Endothelial cell of umbilical vein (primary cell): ENCODE measurements around the gene RAD52. TPM values are rescaled to one million over a fixed set of nuclear protein-coding genes. Genes with fewer than 3 reads are reported as not detected.

Experiments used
- BruUV-seq: library from RNA; stranded (reverse); fragments of 400-500 nt; replicated peaks from 2 replicates; lab custom pipeline; 2021; lab: Mats Ljungman, UMichigan
- CTCF ChIA-PET: fragments of 300-600, 350-600 bp; sonication (Branson Sonifier 250); formaldehyde crosslinking; loops from one replicate; lab custom pipeline; 2021; ENCODE audit warnings: antibody characterized with exemption, inconsistent platforms; lab: Charles Lee
- POLR2A ChIA-PET: fragments of 300-600, 350-600 bp; sonication (Branson Sonifier 250); formaldehyde crosslinking; loops from one replicate; lab custom pipeline; 2021; ENCODE audit warnings: antibody characterized with exemption, inconsistent platforms; lab: Charles Lee
- DNase-seq: peaks from one replicate; pipeline ENCODE4 v3.0.0-alpha.2; 2011; ENCODE audit warnings: low read depth, low spot score
- FAIRE-seq: peaks from 2 replicates; lab custom pipeline; 2011; peaks lifted over from hg19 to GRCh38; lab: Jason Lieb, UNC
- H2AFZ ChIP-seq: 2 replicates; pipeline ENCODE4 v1.6.0; 2012; ENCODE audit warnings: low read depth, low read length, control low read depth, inconsistent platforms
- H3K27ac ChIP-seq: 2 replicates; pipeline ENCODE4 v1.5.1; 2011; ENCODE audit warnings: low read depth, mild to moderate bottlenecking, control low read depth, low read length, moderate library complexity; ENCODE audit not compliant: insufficient read depth
- H3K27me3 ChIP-seq, 2 experiments: 2 replicates each; pipeline versions ENCODE4 v1.6.0 to v1.6.1; 2011; ENCODE audit warnings: low read length in 2 of 2, mixed read lengths in 1 of 2; ENCODE audit not compliant: control insufficient read depth in 2 of 2, insufficient read depth in 2 of 2
- H3K36me3 ChIP-seq, 2 experiments: 2 replicates in 1 of 2; 3 replicates in 1 of 2; pipeline ENCODE4 v1.5.1; 2011; ENCODE audit warnings: low read length in 2 of 2, mild to moderate bottlenecking in 1 of 2, moderate library complexity in 1 of 2; ENCODE audit not compliant: control insufficient read depth in 2 of 2, insufficient read depth in 2 of 2; ENCODE audit errors: extremely low read depth in 1 of 2
- H3K4me1 ChIP-seq: 3 replicates; pipeline ENCODE4 v1.5.1; 2011; ENCODE audit warnings: mild to moderate bottlenecking, low read length; ENCODE audit not compliant: control insufficient read depth, insufficient read depth; ENCODE audit errors: extremely low read depth
- H3K4me2 ChIP-seq: 2 replicates; pipeline ENCODE4 v1.6.1; 2011; ENCODE audit warnings: low read length, control low read depth, mixed read lengths; ENCODE audit not compliant: insufficient read depth
- H3K4me3 ChIP-seq, 3 experiments: fragments of 200-600 bp in 1 of 3; sonication (generic), shearing (Covaris generic) in 1 of 3; replicated peaks in 1 of 3; 2 replicates each; pipeline ENCODE4 v1.5.1; 2011 to 2016; ENCODE audit warnings: control low read depth in 3 of 3, low read length in 3 of 3, mild to moderate bottlenecking in 2 of 3, inconsistent platforms in 1 of 3, low read depth in 1 of 3, moderate library complexity in 1 of 3; ENCODE audit not compliant: insufficient read depth in 1 of 3
- H3K79me2 ChIP-seq: 2 replicates; pipeline ENCODE4 v1.6.0; 2012; ENCODE audit warnings: low read length, inconsistent platforms; ENCODE audit not compliant: control insufficient read depth, insufficient read depth
- H3K9ac ChIP-seq: replicated peaks from 2 replicates; pipeline ENCODE3; 2011; ENCODE audit warnings: low read length, control low read depth; ENCODE audit not compliant: insufficient read depth; ENCODE audit errors: extremely low read depth
- H3K9me1 ChIP-seq: replicated peaks from 3 replicates; pipeline ENCODE4 v1.6.0; 2011; ENCODE audit warnings: mild to moderate bottlenecking, low read length; ENCODE audit not compliant: control insufficient read depth, insufficient read depth; ENCODE audit errors: extremely low read depth
- H3K9me3 ChIP-seq: replicated peaks from 2 replicates; pipeline ENCODE4 v1.5.1; 2012; ENCODE audit warnings: low read length, inconsistent platforms; ENCODE audit not compliant: control insufficient read depth, insufficient read depth
- H4K20me1 ChIP-seq: replicated peaks from 2 replicates; pipeline ENCODE3; 2011; ENCODE audit warnings: mild to moderate bottlenecking, low read length; ENCODE audit not compliant: control insufficient read depth, insufficient read depth; ENCODE audit errors: extremely low read depth
- EZH2 ChIP-seq: IDR thresholded peaks from 2 replicates; pipeline ENCODE4 v1.6.1; 2012; ENCODE audit warnings: borderline replicate concordance, low read depth, mild to moderate bottlenecking, moderate library complexity, low read length, inconsistent platforms; ENCODE audit not compliant: severe bottlenecking
- FOS ChIP-seq: IDR thresholded peaks from 2 replicates; pipeline ENCODE4 v1.6.1; 2011; ENCODE audit warnings: mild to moderate bottlenecking, low read length, moderate library complexity, borderline replicate concordance; ENCODE audit not compliant: insufficient read depth
- JUN ChIP-seq: IDR thresholded peaks from 2 replicates; pipeline ENCODE4 v1.6.1; 2011; ENCODE audit warnings: borderline replicate concordance, low read depth; ENCODE audit not compliant: insufficient read length, insufficient read depth
- MYC ChIP-seq: IDR thresholded peaks from one replicate; pipeline ENCODE4 v1.6.1; 2011; ENCODE audit warnings: mild to moderate bottlenecking, low read depth, low read length
- POLR2A ChIP-seq: IDR thresholded peaks from 2 replicates; pipeline ENCODE4 v1.6.1; 2012; ENCODE audit warnings: low read depth, mild to moderate bottlenecking, control low read depth, low read length
- POLR2AphosphoS5 ChIP-seq: IDR thresholded peaks from 2 replicates; pipeline ENCODE4 v1.6.1; 2012; ENCODE audit warnings: low read depth, mild to moderate bottlenecking, control low read depth, low read length, moderate library complexity; ENCODE audit not compliant: insufficient read depth
- dilution Hi-C: fragments of 300-500 bp; cut with MboI; formaldehyde crosslinking; loops from one replicate; pipeline ENCODE4 v1.15.0; 2019; ENCODE audit warnings: low sequenced_read_pairs; ENCODE audit not compliant: extremely low pct_ligation_motif_present
- intact Hi-C: fragments of 100-400 bp; cut with micrococcal nuclease; formaldehyde crosslinking; loops from one replicate; pipeline ENCODE4 v1.10.0; 2022
- polyA plus RNA-seq, 4 experiments: library from polyadenylated mRNA; depleted of rRNA in 3 of 4; stranded (reverse) in 3 of 4; unstranded in 1 of 4; fragments of >200 nt; gene quantifications; 2 replicates each; pipeline versions ENCODE4 v1.2.1 to v1.2.3, GENCODE V29; 2011 to 2012; ENCODE audit warnings: missing spikeins in 1 of 4
- total RNA-seq: library from RNA; stranded (reverse); gene quantifications from 2 replicates; pipeline ENCODE4 v1.2.3, GENCODE V29; 2021
- TF ChIP-seq, protein P1 (sequence below): IDR thresholded peaks from 2 replicates; pipeline ENCODE4 v1.6.1; 2011; ENCODE audit not compliant: insufficient read depth, insufficient read length
- TF ChIP-seq, protein P2 (sequence below), 2 donors: IDR thresholded peaks; 1 replicate in 1 of 2; 2 replicates in 1 of 2; pipeline ENCODE4 v1.5.1; 2011; ENCODE audit warnings: low read length in 2 of 2, mild to moderate bottlenecking in 2 of 2, moderate library complexity in 2 of 2, control low read depth in 1 of 2, inconsistent platforms in 1 of 2, low read depth in 1 of 2; ENCODE audit not compliant: insufficient read depth in 1 of 2; ENCODE audit errors: extremely low read depth in 1 of 2

RAD52 gene
- total and polyA plus RNA-seq, 2 donors (not counting 3 experiments of a cell fraction or from before 2014, with no cell fraction given): 9.4 to 16.1 TPM

DNA sequence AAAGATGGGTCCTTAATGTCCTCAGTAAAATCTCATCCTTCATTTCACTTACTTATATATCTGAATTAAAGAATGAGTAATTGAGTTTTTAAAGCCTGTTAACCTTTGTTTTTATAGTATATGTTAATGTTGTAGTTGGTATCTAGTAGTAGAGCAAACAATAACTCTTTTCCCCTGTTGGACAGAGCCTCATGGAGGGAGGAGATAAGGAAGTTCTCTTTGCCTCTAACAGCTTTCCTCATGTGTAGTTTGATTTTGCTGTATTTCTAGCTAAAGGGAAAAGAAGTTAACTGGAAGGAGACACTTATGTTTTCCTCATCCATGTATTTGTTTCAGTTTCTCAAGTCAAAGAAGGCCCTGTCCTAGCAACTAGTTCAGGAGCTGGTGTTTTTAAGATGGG, 55.3 kb downstream of the RAD52 start:
- no peaks in the 10 kb centered on the region for H3K9me3 ChIP-seq
- intact Hi-C loops: loop anchor here (5.0 kb wide), 1 partner anchor 198 kb away; no protein-coding TSS in a partner anchor
- POLR2A ChIA-PET: no interaction called here
- FAIRE-seq (no peak), DNase-seq (no peak)
- no peaks in the 10 kb centered on the region for H3K9me1 ChIP-seq
- H3K36me3 ChIP-seq: peaks cover 5 to 12% of the 10 kb centered on the region in 2 experiments
- CTCF ChIA-PET: interaction anchor here (1.0 to 1.5 kb wide), 5 partner anchors 12 to 689 kb away, joined by 3 to 7 read pairs (median 3); partner anchors contain the start of gene RAD52
- no peaks in the 10 kb centered on the region for H3K27me3 ChIP-seq
- no peak overlapping the region for H2AFZ ChIP-seq
- BruUV-seq: no TSS peak
- H3K79me2 ChIP-seq: no peaks in the 10 kb centered on the region
- no peaks in the 10 kb centered on the region for H4K20me1 ChIP-seq
- H3K4me3 ChIP-seq: no peak overlapping the region
- no peak overlapping the region for H3K9ac ChIP-seq
- dilution Hi-C loops: no loop called here
- no peaks in the 10 kb centered on the region for H3K4me1 ChIP-seq
- TF ChIP-seq POLR2AphosphoS5: no peak
- no peak for TF ChIP-seq FOS
- no peak for TF ChIP-seq JUN
- no peak for TF ChIP-seq POLR2A
- TF ChIP-seq, protein P1, sequence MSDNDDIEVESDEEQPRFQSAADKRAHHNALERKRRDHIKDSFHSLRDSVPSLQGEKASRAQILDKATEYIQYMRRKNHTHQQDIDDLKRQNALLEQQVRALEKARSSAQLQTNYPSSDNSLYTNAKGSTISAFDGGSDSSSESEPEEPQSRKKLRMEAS: no peak
- no peak for TF ChIP-seq EZH2
- TF ChIP-seq, protein P2, sequence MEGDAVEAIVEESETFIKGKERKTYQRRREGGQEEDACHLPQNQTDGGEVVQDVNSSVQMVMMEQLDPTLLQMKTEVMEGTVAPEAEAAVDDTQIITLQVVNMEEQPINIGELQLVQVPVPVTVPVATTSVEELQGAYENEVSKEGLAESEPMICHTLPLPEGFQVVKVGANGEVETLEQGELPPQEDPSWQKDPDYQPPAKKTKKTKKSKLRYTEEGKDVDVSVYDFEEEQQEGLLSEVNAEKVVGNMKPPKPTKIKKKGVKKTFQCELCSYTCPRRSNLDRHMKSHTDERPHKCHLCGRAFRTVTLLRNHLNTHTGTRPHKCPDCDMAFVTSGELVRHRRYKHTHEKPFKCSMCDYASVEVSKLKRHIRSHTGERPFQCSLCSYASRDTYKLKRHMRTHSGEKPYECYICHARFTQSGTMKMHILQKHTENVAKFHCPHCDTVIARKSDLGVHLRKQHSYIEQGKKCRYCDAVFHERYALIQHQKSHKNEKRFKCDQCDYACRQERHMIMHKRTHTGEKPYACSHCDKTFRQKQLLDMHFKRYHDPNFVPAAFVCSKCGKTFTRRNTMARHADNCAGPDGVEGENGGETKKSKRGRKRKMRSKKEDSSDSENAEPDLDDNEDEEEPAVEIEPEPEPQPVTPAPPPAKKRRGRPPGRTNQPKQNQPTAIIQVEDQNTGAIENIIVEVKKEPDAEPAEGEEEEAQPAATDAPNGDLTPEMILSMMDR (IDR thresholded peaks at IDR 0.05; ENCODE audit: extremely low read depth in 1 of 2, insufficient read depth in 1 of 2, low read depth in 1 of 2, low read length in 2 of 2): no peak
- no peak for TF ChIP-seq MYC
- no peak overlapping the region for H3K27ac ChIP-seq
- no peak overlapping the region for H3K4me2 ChIP-seq
